ENCODE measurements around the gene FCGBP. TPM values are rescaled to one million over a fixed set of nuclear protein-coding genes. Genes with fewer than 3 reads are reported as not detected.

FCGBP gene
- polyA plus RNA-seq, 1 donor (not counting 4 experiments of a cell fraction or from before 2014, with no cell fraction given) = 0.10 TPM

DNA sequence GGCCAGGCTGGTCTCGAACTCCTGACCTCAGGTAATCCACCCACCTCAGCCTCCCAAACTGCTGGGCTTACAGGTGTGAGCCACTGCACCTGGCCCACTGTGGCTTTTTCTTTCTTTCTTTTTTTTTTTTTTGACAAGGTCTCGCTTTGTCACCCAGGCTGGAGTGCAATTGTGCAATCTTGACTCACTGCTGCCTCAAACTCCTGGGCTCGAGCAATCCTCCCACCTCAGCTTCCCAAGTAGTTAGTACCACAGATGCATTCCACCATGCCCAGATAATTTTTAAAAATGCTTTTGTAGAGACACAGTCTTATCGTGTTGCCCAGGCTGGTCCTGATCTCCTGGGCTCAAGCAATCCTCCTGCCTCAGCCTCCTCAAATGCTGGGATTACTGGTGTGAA lies 12.1 kb upstream of the FCGBP start:
- TF ChIP-seq, protein P1, sequence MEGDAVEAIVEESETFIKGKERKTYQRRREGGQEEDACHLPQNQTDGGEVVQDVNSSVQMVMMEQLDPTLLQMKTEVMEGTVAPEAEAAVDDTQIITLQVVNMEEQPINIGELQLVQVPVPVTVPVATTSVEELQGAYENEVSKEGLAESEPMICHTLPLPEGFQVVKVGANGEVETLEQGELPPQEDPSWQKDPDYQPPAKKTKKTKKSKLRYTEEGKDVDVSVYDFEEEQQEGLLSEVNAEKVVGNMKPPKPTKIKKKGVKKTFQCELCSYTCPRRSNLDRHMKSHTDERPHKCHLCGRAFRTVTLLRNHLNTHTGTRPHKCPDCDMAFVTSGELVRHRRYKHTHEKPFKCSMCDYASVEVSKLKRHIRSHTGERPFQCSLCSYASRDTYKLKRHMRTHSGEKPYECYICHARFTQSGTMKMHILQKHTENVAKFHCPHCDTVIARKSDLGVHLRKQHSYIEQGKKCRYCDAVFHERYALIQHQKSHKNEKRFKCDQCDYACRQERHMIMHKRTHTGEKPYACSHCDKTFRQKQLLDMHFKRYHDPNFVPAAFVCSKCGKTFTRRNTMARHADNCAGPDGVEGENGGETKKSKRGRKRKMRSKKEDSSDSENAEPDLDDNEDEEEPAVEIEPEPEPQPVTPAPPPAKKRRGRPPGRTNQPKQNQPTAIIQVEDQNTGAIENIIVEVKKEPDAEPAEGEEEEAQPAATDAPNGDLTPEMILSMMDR (optimal IDR thresholded peaks at IDR 0.05 in 1 of 3, IDR thresholded peaks at IDR 0.05 in 1 of 3, conservative IDR thresholded peaks at IDR 0.05 in 1 of 3; ENCODE audit: extremely low read depth in 1 of 3, insufficient read depth in 2 of 3, low read length in 3 of 3) = no peak
- TF ChIP-seq EZH2 (IDR thresholded peaks at IDR 0.05; ENCODE audit: low read length) = no peak
- H3K4me2 ChIP-seq (ENCODE audit: control insufficient read depth, extremely low read depth, insufficient read depth, low read depth, low read length) = no peak overlapping the region
- H3K79me2 ChIP-seq (ENCODE audit: control insufficient read depth, insufficient read depth, low read length) = no peaks in the 10 kb centered on the region
- peaks cover 9% of the 10 kb centered on the region for H3K4me1 ChIP-seq (ENCODE audit: control insufficient read depth, extremely low read depth, insufficient read depth, low read length)
- no peaks in the 10 kb centered on the region for H3K36me3 ChIP-seq (ENCODE audit: control insufficient read depth in 2 of 2, extremely low read depth in 1 of 2, insufficient read depth in 2 of 2, low read length in 2 of 2)
- H3K27ac ChIP-seq (ENCODE audit: control insufficient read depth, insufficient read depth, low read length) = no peak overlapping the region
- no peaks in the 10 kb centered on the region for H4K20me1 ChIP-seq (ENCODE audit: control insufficient read depth, extremely low read depth, insufficient read depth, low read length)
- H3K9ac ChIP-seq (ENCODE audit: control insufficient read depth, extremely low read depth, insufficient read depth, low read length) = no peak overlapping the region
- no peak for DNase-seq (ENCODE audit: low read depth, low spot score)
- dilution Hi-C loops (cut with MboI; ENCODE audit: extremely low pct_ligation_motif_present, low sequenced_read_pairs) = no loop called here
- H3K4me3 ChIP-seq (ENCODE audit: control insufficient read depth in 2 of 3, extremely low read depth in 1 of 3, insufficient read depth in 2 of 3, low read depth in 1 of 3, low read length in 3 of 3) = no peak overlapping the region
- FAIRE-seq = no peak
- H3K27me3 ChIP-seq (ENCODE audit: control insufficient read depth, extremely low read depth, insufficient read depth, low read length) = no peaks in the 10 kb centered on the region
- H3K9me3 ChIP-seq (ENCODE audit: control insufficient read depth, low read depth, low read length) = no peaks in the 10 kb centered on the region
- no peaks in the 10 kb centered on the region for H3K9me1 ChIP-seq (ENCODE audit: control insufficient read depth, extremely low read depth, insufficient read depth, low read length)
- no peak overlapping the region for H2AFZ ChIP-seq (ENCODE audit: control insufficient read depth, low read length)

DNA sequence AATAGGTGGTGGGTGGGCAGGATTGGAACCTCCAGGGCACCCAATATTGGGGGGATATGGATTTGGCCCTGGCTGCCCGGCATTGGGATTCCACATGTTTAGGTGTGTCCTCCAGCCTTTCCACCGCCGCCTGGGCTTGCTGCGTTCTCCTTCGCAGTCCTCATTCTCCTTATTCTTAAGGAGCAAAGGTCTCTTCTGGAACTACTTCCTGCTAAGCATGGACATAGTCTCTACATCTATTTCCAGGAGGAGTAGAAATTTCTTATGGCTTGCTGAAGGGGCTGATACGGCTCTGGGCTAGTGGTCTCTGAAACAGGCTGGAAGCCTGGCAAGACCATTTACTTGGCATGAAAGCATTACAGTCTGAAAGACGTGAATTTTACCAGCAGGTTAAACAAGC lies 9.2 kb upstream of the FCGBP start:
- no peak overlapping the region for H3K4me3 ChIP-seq (ENCODE audit: control insufficient read depth in 2 of 3, extremely low read depth in 1 of 3, insufficient read depth in 2 of 3, low read depth in 1 of 3, low read length in 3 of 3)
- DNase-seq (ENCODE audit: low read depth, low spot score) = no peak
- no peaks in the 10 kb centered on the region for H3K9me3 ChIP-seq (ENCODE audit: control insufficient read depth, low read depth, low read length)
- no peaks in the 10 kb centered on the region for H3K9me1 ChIP-seq (ENCODE audit: control insufficient read depth, extremely low read depth, insufficient read depth, low read length)
- no peak for FAIRE-seq
- dilution Hi-C loops (cut with MboI; ENCODE audit: extremely low pct_ligation_motif_present, low sequenced_read_pairs) = no loop called here
- H3K36me3 ChIP-seq (ENCODE audit: control insufficient read depth in 2 of 2, extremely low read depth in 1 of 2, insufficient read depth in 2 of 2, low read length in 2 of 2) = no peaks in the 10 kb centered on the region
- H3K9ac ChIP-seq (ENCODE audit: control insufficient read depth, extremely low read depth, insufficient read depth, low read length) = no peak overlapping the region
- no peaks in the 10 kb centered on the region for H3K79me2 ChIP-seq (ENCODE audit: control insufficient read depth, insufficient read depth, low read length)
- H3K27me3 ChIP-seq (ENCODE audit: control insufficient read depth, extremely low read depth, insufficient read depth, low read length) = no peaks in the 10 kb centered on the region
- H3K4me2 ChIP-seq (ENCODE audit: control insufficient read depth, extremely low read depth, insufficient read depth, low read depth, low read length) = no peak overlapping the region
- no peak overlapping the region for H2AFZ ChIP-seq (ENCODE audit: control insufficient read depth, low read length)
- H4K20me1 ChIP-seq (ENCODE audit: control insufficient read depth, extremely low read depth, insufficient read depth, low read length) = no peaks in the 10 kb centered on the region
- H3K4me1 ChIP-seq (ENCODE audit: control insufficient read depth, extremely low read depth, insufficient read depth, low read length) = peaks cover 10% of the 10 kb centered on the region
- no peak overlapping the region for H3K27ac ChIP-seq (ENCODE audit: control insufficient read depth, insufficient read depth, low read length)
- TF ChIP-seq EZH2 (IDR thresholded peaks at IDR 0.05; ENCODE audit: low read length) = no peak
- TF ChIP-seq, protein P1 (optimal IDR thresholded peaks at IDR 0.05 in 1 of 3, IDR thresholded peaks at IDR 0.05 in 1 of 3, conservative IDR thresholded peaks at IDR 0.05 in 1 of 3; ENCODE audit: extremely low read depth in 1 of 3, insufficient read depth in 2 of 3, low read length in 3 of 3) = no peak

Data from keratinocyte (primary cell).